Trophoblast cell (in vitro differentiated cells and primary cell): ENCODE results near the gene CLMN.

Source experiments
- DNase-seq, 2 donors: peaks; one replicate each; pipeline ENCODE4 v3.0.0-alpha.2; 2016
- H2AFZ ChIP-seq: 2 replicates; pipeline ENCODE4 v1.6.1; 2013; ENCODE audit warnings: low read length, moderate library complexity, mild to moderate bottlenecking; ENCODE audit not compliant: insufficient read depth, poor library complexity
- H2AK5ac ChIP-seq: 2 replicates; pipeline ENCODE4 v1.6.1; 2013; ENCODE audit warnings: mild to moderate bottlenecking, low read length
- H2BK120ac ChIP-seq: 2 replicates; pipeline ENCODE4 v1.6.1; 2013; ENCODE audit warnings: low read length, mild to moderate bottlenecking, moderate library complexity; ENCODE audit not compliant: insufficient read depth, poor library complexity
- H2BK12ac ChIP-seq: 2 replicates; pipeline ENCODE4 v1.6.1; 2013; ENCODE audit warnings: mild to moderate bottlenecking, low read length, moderate library complexity
- H2BK5ac ChIP-seq: 2 replicates; pipeline ENCODE4 v1.6.1; 2013; ENCODE audit warnings: low read length, low read depth, moderate library complexity, mild to moderate bottlenecking; ENCODE audit not compliant: poor library complexity
- H3K14ac ChIP-seq: 2 replicates; pipeline ENCODE4 v1.6.1; 2013; ENCODE audit warnings: mild to moderate bottlenecking, low read length
- H3K18ac ChIP-seq: 2 replicates; pipeline ENCODE4 v1.6.1; 2013; ENCODE audit warnings: mild to moderate bottlenecking, low read length
- H3K23ac ChIP-seq: 2 replicates; pipeline ENCODE4 v1.6.1; 2013; ENCODE audit warnings: low read length
- H3K27ac ChIP-seq: 2 replicates; pipeline ENCODE4 v1.5.1; 2013; ENCODE audit warnings: low read depth, mild to moderate bottlenecking, inconsistent platforms, low read length, moderate library complexity
- H3K27me3 ChIP-seq: 2 replicates; pipeline ENCODE4 v1.6.1; 2013; ENCODE audit warnings: inconsistent platforms, mild to moderate bottlenecking, low read length, moderate library complexity; ENCODE audit not compliant: insufficient read depth
- H3K36me3 ChIP-seq, 2 experiments: 1 replicate in 1 of 2; 2 replicates in 1 of 2; pipeline ENCODE4 v1.6.1; 2013; ENCODE audit warnings: low read length in 2 of 2, mild to moderate bottlenecking in 2 of 2, moderate library complexity in 1 of 2; ENCODE audit not compliant: insufficient read depth in 2 of 2, control insufficient read depth in 1 of 2
- H3K4ac ChIP-seq: 2 replicates; pipeline ENCODE4 v1.6.1; 2013; ENCODE audit warnings: low read depth, mild to moderate bottlenecking, low read length, moderate library complexity
- H3K4me1 ChIP-seq, 2 experiments: 1 replicate in 1 of 2; 2 replicates in 1 of 2; pipeline ENCODE4 v1.6.1; 2013; ENCODE audit warnings: low read length in 2 of 2, mild to moderate bottlenecking in 2 of 2, moderate library complexity in 1 of 2; ENCODE audit not compliant: insufficient read depth in 2 of 2, control insufficient read depth in 1 of 2
- H3K4me2 ChIP-seq: 2 replicates; pipeline ENCODE4 v1.6.1; 2013; ENCODE audit warnings: inconsistent platforms, mild to moderate bottlenecking, low read length, moderate library complexity
- H3K4me3 ChIP-seq: 2 replicates; pipeline ENCODE4 v1.5.1; 2013; ENCODE audit warnings: mild to moderate bottlenecking, low read depth, low read length, inconsistent platforms
- H3K79me1 ChIP-seq: one replicate; pipeline ENCODE4 v1.6.1; 2013; ENCODE audit warnings: low read length
- H3K79me2 ChIP-seq: 2 replicates; pipeline ENCODE4 v1.6.1; 2013; ENCODE audit warnings: low read length, mild to moderate bottlenecking; ENCODE audit not compliant: control insufficient read depth, insufficient read depth, poor library complexity
- H3K9ac ChIP-seq: 2 replicates; pipeline ENCODE4 v1.6.1; 2013; ENCODE audit warnings: mild to moderate bottlenecking, low read length
- H3K9me3 ChIP-seq: 2 replicates; pipeline ENCODE4 v1.6.1; 2013; ENCODE audit warnings: low read depth, mild to moderate bottlenecking, control low read depth, inconsistent platforms, low read length; ENCODE audit not compliant: insufficient read depth
- H4K12ac ChIP-seq: 2 replicates; pipeline ENCODE4 v1.6.1; 2013; ENCODE audit warnings: low read depth, mild to moderate bottlenecking, low read length, moderate library complexity
- H4K8ac ChIP-seq: 2 replicates; pipeline ENCODE4 v1.6.1; 2013; ENCODE audit warnings: low read depth, mild to moderate bottlenecking, low read length, moderate library complexity
- H4K91ac ChIP-seq: one replicate; pipeline ENCODE4 v1.6.1; 2013; ENCODE audit warnings: low read depth, mild to moderate bottlenecking, low read length, moderate library complexity
- WGBS: extraction: QIAGEN DNeasy Blood & Tissue Kit; methylation state at CpG from one replicate; pipeline ENCODE4 v1.1.7; 2013; ENCODE audit warnings: missing lambda C conversion rate; ENCODE audit not compliant: insufficient read length, insufficient coverage; ENCODE audit errors: extremely low coverage; 5-methylcytosine and 5-hydroxymethylcytosine counted together

The CLMN gene

DNA sequence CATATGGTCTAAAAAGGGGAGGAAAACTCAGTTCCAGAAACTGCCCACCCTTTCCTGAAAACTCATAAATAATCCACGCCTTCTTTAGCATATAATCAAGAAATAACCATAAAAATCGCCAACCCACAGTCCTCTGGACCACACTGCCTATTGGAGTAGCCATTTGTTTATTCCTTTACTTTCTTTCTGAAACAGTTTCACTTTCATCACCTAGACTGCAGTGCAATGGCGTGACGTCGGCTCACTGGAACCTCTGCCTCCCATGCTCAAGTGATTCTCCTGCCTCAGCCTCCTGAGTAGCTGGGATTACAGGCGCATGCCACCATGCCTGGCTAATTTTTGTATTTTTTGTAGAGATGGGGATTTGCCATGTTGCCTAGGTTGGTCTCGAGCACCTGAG, 44.2 kb downstream of the CLMN start:
- Histone ChIP-seq H2AFZ (no peak overlapping the region), H4K91ac (no peak overlapping the region), H3K27me3 (no peaks in the 10 kb centered on the region), H3K79me1 (peaks cover 8% of the 10 kb centered on the region), H2BK5ac (no peak overlapping the region), H4K12ac (no peak overlapping the region), H3K18ac (no peak overlapping the region), H3K23ac (no peak overlapping the region), H3K4ac (no peak overlapping the region), H2BK12ac (no peak overlapping the region), H3K79me2 (no peaks in the 10 kb centered on the region), H3K14ac (no peak overlapping the region), H3K27ac (no peak overlapping the region), H3K4me3 (no peak overlapping the region), H3K36me3 (no peaks in the 10 kb centered on the region), H3K4me2 (no peak overlapping the region), H2BK120ac (no peak overlapping the region), H3K9ac (no peak overlapping the region), H4K8ac (no peak overlapping the region), H3K4me1 (peaks cover 8 to 13% of the 10 kb centered on the region in 2 experiments), H3K9me3 (no peaks in the 10 kb centered on the region), H2AK5ac (no peak overlapping the region)
- no CpG with 5 or more reads among the region's 7 CpGs for whole genome bisulfite sequencing
- DNase-seq = peak; percentile 69 to 72

GRCh38 chr14:95274874-95275273, 44.8 kb downstream of the CLMN start:
- H3K36me3 ChIP-seq = no peaks in the 10 kb centered on the region
- no peak overlapping the region for H4K8ac ChIP-seq
- no peak overlapping the region for H2BK120ac ChIP-seq
- H2AK5ac ChIP-seq = no peak overlapping the region
- H2BK12ac ChIP-seq = no peak overlapping the region
- no peak overlapping the region for H4K91ac ChIP-seq
- peaks cover 8% of the 10 kb centered on the region for H3K79me1 ChIP-seq
- H3K4me1 ChIP-seq = peaks cover 8 to 13% of the 10 kb centered on the region in 2 experiments
- no peaks in the 10 kb centered on the region for H3K9me3 ChIP-seq
- no CpG with 5 or more reads among the region's 6 CpGs for WGBS
- no peak overlapping the region for H2BK5ac ChIP-seq
- H3K9ac ChIP-seq = no peak overlapping the region
- H3K27me3 ChIP-seq = no peaks in the 10 kb centered on the region
- no peak overlapping the region for H3K18ac ChIP-seq
- H2AFZ ChIP-seq = no peak overlapping the region
- no peak overlapping the region for H3K23ac ChIP-seq
- no peak overlapping the region for H3K4me3 ChIP-seq
- H3K27ac ChIP-seq = no peak overlapping the region
- DNase-seq = peak; percentile 88 to 95
- H3K14ac ChIP-seq = no peak overlapping the region
- H3K4me2 ChIP-seq = no peak overlapping the region
- H4K12ac ChIP-seq = no peak overlapping the region
- H3K4ac ChIP-seq = no peak overlapping the region
- no peaks in the 10 kb centered on the region for H3K79me2 ChIP-seq

GRCh38 chr14:95274279-95274678, 45.4 kb downstream of the CLMN start:
- Histone ChIP-seq H3K79me1 (peaks cover 11% of the 10 kb centered on the region), H3K4me2 (no peak overlapping the region), H3K79me2 (no peaks in the 10 kb centered on the region), H4K8ac (no peak overlapping the region), H3K9me3 (no peaks in the 10 kb centered on the region), H3K27me3 (no peaks in the 10 kb centered on the region), H4K91ac (peak overlapping the region; percentile 4), H3K9ac (no peak overlapping the region), H3K14ac (no peak overlapping the region), H3K4me1 (peaks cover 8 to 13% of the 10 kb centered on the region in 2 experiments), H2AK5ac (peak overlapping the region; percentile 5), H3K4me3 (no peak overlapping the region), H3K27ac (no peak overlapping the region), H2BK5ac (no peak overlapping the region), H2BK12ac (no peak overlapping the region), H3K18ac (no peak overlapping the region), H3K23ac (no peak overlapping the region), H3K36me3 (no peaks in the 10 kb centered on the region), H3K4ac (no peak overlapping the region), H2BK120ac (no peak overlapping the region), H2AFZ (no peak overlapping the region), H4K12ac (no peak overlapping the region)
- no peak for DNase-seq
- WGBS = no CpG with 5 or more reads among the region's 7 CpGs

GRCh38 chr14:95273001-95273978, 46.4 kb downstream of the CLMN start:
- Histone ChIP-seq H4K8ac (peak overlapping the region; percentile 30), H3K27me3 (no peaks in the 10 kb centered on the region), H2BK12ac (peak overlapping the region; percentile 64), H4K12ac (no peak overlapping the region), H3K18ac (peak overlapping the region; percentile 20), H2BK120ac (peak overlapping the region; percentile 21), H2AK5ac (no peak overlapping the region), H2BK5ac (peak overlapping the region; percentile 29), H3K23ac (no peak overlapping the region), H3K4me2 (no peak overlapping the region), H3K9ac (no peak overlapping the region), H3K4ac (no peak overlapping the region), H3K79me2 (no peaks in the 10 kb centered on the region), H3K14ac (peak overlapping the region; percentile 36), H3K4me3 (no peak overlapping the region), H3K79me1 (peaks cover 11% of the 10 kb centered on the region), H3K9me3 (no peaks in the 10 kb centered on the region), H2AFZ (no peak overlapping the region), H4K91ac (peak overlapping the region; percentile 20), H3K36me3 (no peaks in the 10 kb centered on the region), H3K4me1 (peaks cover 8 to 13% of the 10 kb centered on the region in 2 experiments), H3K27ac (peak overlapping the region; percentile 40)
- no CpG with 5 or more reads among the region's 17 CpGs for WGBS
- peak; percentile 92 to 96 for DNase-seq
